HEK293 (cell line): ENCODE data around the gene TIAL1.

Experiments
- BCL11A ChIP-seq: fragments of 450-650 bp; formaldehyde crosslinking; IDR thresholded peaks from 2 replicates; pipeline ENCODE4 v1.5.1; 2016; ENCODE audit warnings: low read depth, missing biosample characterization, missing genetic modification characterization
- GLIS2 ChIP-seq: fragments of 450-650 bp; formaldehyde crosslinking; IDR thresholded peaks from 2 replicates; pipeline ENCODE4 v1.5.1; 2016; ENCODE audit warnings: missing biosample characterization, missing genetic modification characterization
- SP3 ChIP-seq: fragments of 450-650 bp; formaldehyde crosslinking; IDR thresholded peaks from 2 replicates; pipeline ENCODE4 v1.5.1; 2016; ENCODE audit warnings: missing biosample characterization, missing genetic modification characterization
- ZBTB17 ChIP-seq: fragments of 450-650 bp; formaldehyde crosslinking; IDR thresholded peaks from 2 replicates; pipeline ENCODE4 v1.5.1; 2016; ENCODE audit warnings: missing biosample characterization, missing genetic modification characterization
- ZBTB20 ChIP-seq: fragments of 450-650 bp; formaldehyde crosslinking; IDR thresholded peaks from 2 replicates; pipeline ENCODE4 v1.5.1; 2016; ENCODE audit warnings: missing biosample characterization, missing genetic modification characterization
- ZBTB21 ChIP-seq: fragments of 450-650 bp; formaldehyde crosslinking; IDR thresholded peaks from 2 replicates; pipeline ENCODE4 v1.5.1; 2017; ENCODE audit warnings: missing biosample characterization, missing genetic modification characterization
- ZBTB8A ChIP-seq: fragments of 450-650 bp; formaldehyde crosslinking; IDR thresholded peaks from 2 replicates; pipeline ENCODE4 v1.5.1; 2016; ENCODE audit warnings: missing biosample characterization, missing genetic modification characterization
- ZFHX2 ChIP-seq: fragments of 450-650 bp; formaldehyde crosslinking; conservative IDR thresholded peaks from 2 replicates; pipeline ENCODE4 v1.5.1; 2016; ENCODE audit warnings: missing biosample characterization, missing genetic modification characterization
- ZFP69B ChIP-seq: fragments of 450-650 bp; formaldehyde crosslinking; IDR thresholded peaks from 2 replicates; pipeline ENCODE4 v1.5.1; 2016; ENCODE audit warnings: missing biosample characterization, missing genetic modification characterization
- ZNF239 ChIP-seq: fragments of 450-650 bp; formaldehyde crosslinking; IDR thresholded peaks from 2 replicates; pipeline ENCODE4 v1.5.1; 2016; ENCODE audit warnings: missing biosample characterization, missing genetic modification characterization
- ZNF24 ChIP-seq: fragments of 450-650 bp; formaldehyde crosslinking; IDR thresholded peaks from 2 replicates; pipeline ENCODE4 v1.5.1; 2016; ENCODE audit warnings: missing biosample characterization, missing genetic modification characterization
- ZNF324 ChIP-seq: fragments of 450-650 bp; formaldehyde crosslinking; IDR thresholded peaks from 2 replicates; pipeline ENCODE4 v1.5.1; 2016; ENCODE audit warnings: missing biosample characterization, missing genetic modification characterization
- ZNF366 ChIP-seq: fragments of 450-650 bp; formaldehyde crosslinking; conservative IDR thresholded peaks from 2 replicates; pipeline ENCODE4 v1.5.1; 2016; ENCODE audit warnings: missing biosample characterization, missing genetic modification characterization
- ZNF514 ChIP-seq: fragments of 450-650 bp; formaldehyde crosslinking; IDR thresholded peaks from 2 replicates; pipeline ENCODE4 v1.5.1; 2016; ENCODE audit warnings: missing biosample characterization, missing genetic modification characterization
- ZNF629 ChIP-seq: fragments of 450-650 bp; formaldehyde crosslinking; IDR thresholded peaks from 2 replicates; pipeline ENCODE4 v1.5.1; 2017; ENCODE audit warnings: missing biosample characterization, missing genetic modification characterization
- TF ChIP-seq, protein P1 (sequence below): fragments of 450-650 bp; formaldehyde crosslinking; IDR thresholded peaks from 2 replicates; pipeline ENCODE4 v1.5.1; 2016; ENCODE audit warnings: missing biosample characterization, missing genetic modification characterization
- TF ChIP-seq, protein P2 (sequence below): fragments of 450-650 bp; formaldehyde crosslinking; IDR thresholded peaks from 2 replicates; pipeline ENCODE4 v1.5.1; 2016; ENCODE audit warnings: missing biosample characterization, missing genetic modification characterization, borderline replicate concordance
- TF ChIP-seq, protein P3 (sequence below): fragments of 450-650 bp; formaldehyde crosslinking; IDR thresholded peaks from 2 replicates; pipeline ENCODE4 v1.5.1; 2016; ENCODE audit warnings: missing biosample characterization, missing genetic modification characterization
- TF ChIP-seq, protein P4 (sequence below): fragments of 450-650 bp; formaldehyde crosslinking; IDR thresholded peaks from 2 replicates; pipeline ENCODE4 v1.5.1; 2016; ENCODE audit warnings: missing biosample characterization, missing genetic modification characterization

The TIAL1 gene

GRCh38 chr10:119595676-119596515, 868 bp downstream of the TIAL1 start (continued):
- TF ChIP-seq, protein P1, sequence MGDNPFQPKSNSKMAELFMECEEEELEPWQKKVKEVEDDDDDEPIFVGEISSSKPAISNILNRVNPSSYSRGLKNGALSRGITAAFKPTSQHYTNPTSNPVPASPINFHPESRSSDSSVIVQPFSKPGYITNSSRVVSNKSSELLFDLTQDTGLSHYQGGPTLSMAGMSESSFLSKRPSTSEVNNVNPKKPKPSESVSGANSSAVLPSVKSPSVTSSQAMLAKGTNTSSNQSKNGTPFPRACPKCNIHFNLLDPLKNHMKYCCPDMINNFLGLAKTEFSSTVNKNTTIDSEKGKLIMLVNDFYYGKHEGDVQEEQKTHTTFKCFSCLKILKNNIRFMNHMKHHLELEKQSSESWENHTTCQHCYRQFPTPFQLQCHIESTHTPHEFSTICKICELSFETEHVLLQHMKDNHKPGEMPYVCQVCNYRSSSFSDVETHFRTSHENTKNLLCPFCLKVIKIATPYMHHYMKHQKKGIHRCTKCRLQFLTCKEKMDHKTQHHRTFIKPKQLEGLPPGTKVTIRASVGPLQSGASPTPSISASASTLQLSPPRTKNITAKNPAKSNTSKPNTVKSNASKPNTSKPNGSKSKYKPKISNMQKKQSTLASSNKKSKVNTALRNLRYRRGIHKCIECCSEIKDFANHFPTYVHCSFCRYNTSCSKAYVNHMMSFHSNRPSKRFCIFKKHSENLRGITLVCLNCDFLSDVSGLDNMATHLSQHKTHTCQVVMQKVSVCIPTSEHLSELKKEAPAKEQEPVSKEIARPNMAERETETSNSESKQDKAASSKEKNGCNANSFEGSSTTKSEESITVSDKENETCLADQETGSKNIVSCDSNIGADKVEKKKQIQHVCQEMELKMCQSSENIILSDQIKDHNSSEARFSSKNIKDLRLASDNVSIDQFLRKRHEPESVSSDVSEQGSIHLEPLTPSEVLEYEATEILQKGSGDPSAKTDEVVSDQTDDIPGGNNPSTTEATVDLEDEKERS (tag by site-specific recombination) = no peak
- peak; percentile 2; the same call in 1 of the 2 replicates for TF ChIP-seq ZNF629
- no peak for TF ChIP-seq ZNF324 (tag by site-specific recombination)
- TF ChIP-seq ZBTB8A = peak; percentile 77
- TF ChIP-seq ZNF24 (tag by site-specific recombination) = no peak
- no peak for TF ChIP-seq ZBTB21 (tag by site-specific recombination)
- TF ChIP-seq ZFHX2 (tag by site-specific recombination) = peak; percentile 81
- TF ChIP-seq ZNF239 (tag by site-specific recombination) = no peak
- peak; percentile 47 for TF ChIP-seq GLIS2 (tag by site-specific recombination)
- TF ChIP-seq SP3 (tag by site-specific recombination) = peak; percentile 62
- TF ChIP-seq, protein P2, sequence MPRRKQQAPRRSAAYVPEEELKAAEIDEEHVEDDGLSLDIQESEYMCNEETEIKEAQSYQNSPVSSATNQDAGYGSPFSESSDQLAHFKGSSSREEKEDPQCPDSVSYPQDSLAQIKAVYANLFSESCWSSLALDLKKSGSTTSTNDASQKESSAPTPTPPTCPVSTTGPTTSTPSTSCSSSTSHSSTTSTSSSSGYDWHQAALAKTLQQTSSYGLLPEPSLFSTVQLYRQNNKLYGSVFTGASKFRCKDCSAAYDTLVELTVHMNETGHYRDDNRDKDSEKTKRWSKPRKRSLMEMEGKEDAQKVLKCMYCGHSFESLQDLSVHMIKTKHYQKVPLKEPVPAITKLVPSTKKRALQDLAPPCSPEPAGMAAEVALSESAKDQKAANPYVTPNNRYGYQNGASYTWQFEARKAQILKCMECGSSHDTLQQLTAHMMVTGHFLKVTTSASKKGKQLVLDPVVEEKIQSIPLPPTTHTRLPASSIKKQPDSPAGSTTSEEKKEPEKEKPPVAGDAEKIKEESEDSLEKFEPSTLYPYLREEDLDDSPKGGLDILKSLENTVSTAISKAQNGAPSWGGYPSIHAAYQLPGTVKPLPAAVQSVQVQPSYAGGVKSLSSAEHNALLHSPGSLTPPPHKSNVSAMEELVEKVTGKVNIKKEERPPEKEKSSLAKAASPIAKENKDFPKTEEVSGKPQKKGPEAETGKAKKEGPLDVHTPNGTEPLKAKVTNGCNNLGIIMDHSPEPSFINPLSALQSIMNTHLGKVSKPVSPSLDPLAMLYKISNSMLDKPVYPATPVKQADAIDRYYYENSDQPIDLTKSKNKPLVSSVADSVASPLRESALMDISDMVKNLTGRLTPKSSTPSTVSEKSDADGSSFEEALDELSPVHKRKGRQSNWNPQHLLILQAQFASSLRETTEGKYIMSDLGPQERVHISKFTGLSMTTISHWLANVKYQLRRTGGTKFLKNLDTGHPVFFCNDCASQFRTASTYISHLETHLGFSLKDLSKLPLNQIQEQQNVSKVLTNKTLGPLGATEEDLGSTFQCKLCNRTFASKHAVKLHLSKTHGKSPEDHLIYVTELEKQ (tag by site-specific recombination) = no peak
- TF ChIP-seq, protein P3, sequence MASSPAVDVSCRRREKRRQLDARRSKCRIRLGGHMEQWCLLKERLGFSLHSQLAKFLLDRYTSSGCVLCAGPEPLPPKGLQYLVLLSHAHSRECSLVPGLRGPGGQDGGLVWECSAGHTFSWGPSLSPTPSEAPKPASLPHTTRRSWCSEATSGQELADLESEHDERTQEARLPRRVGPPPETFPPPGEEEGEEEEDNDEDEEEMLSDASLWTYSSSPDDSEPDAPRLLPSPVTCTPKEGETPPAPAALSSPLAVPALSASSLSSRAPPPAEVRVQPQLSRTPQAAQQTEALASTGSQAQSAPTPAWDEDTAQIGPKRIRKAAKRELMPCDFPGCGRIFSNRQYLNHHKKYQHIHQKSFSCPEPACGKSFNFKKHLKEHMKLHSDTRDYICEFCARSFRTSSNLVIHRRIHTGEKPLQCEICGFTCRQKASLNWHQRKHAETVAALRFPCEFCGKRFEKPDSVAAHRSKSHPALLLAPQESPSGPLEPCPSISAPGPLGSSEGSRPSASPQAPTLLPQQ = peak; percentile 87
- TF ChIP-seq ZFP69B (tag by site-specific recombination) = peak; percentile 70; the same call in 1 of the 2 replicates
- TF ChIP-seq, protein P4, sequence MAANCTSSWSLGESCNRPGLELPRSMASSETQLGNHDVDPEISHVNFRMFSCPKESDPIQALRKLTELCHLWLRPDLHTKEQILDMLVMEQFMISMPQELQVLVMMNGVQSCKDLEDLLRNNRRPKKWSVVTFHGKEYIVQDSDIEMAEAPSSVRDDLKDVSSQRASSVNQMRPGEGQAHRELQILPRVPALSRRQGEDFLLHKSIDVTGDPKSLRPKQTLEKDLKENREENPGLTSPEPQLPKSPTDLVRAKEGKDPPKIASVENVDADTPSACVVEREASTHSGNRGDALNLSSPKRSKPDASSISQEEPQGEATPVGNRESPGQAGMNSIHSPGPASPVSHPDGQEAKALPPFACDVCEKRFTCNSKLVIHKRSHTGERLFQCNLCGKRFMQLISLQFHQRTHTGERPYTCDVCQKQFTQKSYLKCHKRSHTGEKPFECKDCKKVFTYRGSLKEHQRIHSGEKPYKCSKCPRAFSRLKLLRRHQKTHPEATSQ (tag by site-specific recombination) = no peak
- no peak for TF ChIP-seq BCL11A
- TF ChIP-seq ZNF366 = peak; percentile 4; the same call in 1 of the 2 replicates
- TF ChIP-seq ZBTB20 = peak; percentile 56; the same call in 1 of the 2 replicates
- TF ChIP-seq ZBTB17 = 0 out of 2 replicates have a peak, but pooled peaks have one; percentile 37
- TF ChIP-seq ZNF514 (tag by site-specific recombination) = no peak
